ENCODE data around the gene FXN.
"Not testable (repeated sequence)": the region's sequence is repeated elsewhere in the genome, so short reads cannot be mapped to it uniquely, and the experiment has no call there.

Gene FXN

DNA sequence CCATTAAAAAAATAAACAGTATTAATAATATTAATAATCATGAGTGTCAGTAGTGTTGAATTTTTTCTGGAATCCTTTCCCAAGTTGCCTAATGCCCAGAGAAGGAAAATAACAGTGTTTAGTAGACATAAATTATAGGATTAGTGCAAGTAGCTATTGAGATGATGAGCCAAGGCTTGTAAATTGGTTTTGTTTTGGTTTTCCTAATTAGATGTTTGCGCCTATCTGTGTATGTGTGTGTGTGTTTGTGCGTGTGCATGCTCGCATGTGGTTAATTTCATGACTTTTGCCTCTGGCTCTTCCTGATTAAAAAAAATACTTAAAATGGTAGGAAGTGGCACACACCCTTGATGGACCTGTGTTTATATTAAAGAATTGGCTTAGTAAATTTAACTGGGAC, 55.4 kb downstream of the FXN start:
- Histone ChIP-seq H3K4me2 (ENCODE audit: low read depth, low read length) (no peak overlapping the region), H3K36me3 (replicated peaks; ENCODE audit: insufficient read depth, low read length) (no peaks in the 10 kb centered on the region)

DNA sequence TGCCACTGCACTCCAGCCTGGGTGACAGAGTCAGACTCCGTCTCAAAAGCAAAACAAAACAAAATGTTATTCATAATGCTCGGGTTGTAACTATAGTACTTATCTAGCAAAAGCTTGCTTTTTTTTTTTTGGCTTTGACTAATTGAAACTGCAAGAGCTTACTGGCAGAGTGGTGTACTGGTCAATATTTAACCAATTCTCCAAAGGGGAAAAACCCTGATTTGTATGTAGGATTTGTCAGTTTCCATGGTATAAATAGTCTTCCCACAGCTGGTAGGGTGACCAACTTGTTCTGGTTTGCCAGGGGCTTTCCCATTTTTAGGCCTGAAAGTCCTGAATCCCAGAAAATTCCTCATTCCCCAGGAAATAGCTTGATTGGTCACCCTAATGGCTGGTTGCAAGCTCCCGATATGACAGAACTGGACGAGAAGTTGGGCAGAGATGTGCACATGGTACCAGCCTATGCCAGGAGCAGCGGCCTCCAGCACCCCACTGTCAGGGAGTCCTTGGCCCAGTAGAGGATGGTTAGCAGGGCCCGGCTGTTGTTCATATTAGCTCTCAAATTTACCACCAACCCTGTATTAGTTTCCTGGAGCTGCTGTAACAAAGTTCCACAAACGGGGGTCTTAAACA, 58.0 kb downstream of the FXN start:
- Histone ChIP-seq H3K9me2 (replicated peaks; ENCODE audit: insufficient read depth, low read length) (no peaks in the 10 kb centered on the region), H2AFZ (ENCODE audit: low read length) (no peak overlapping the region), H3K9me3 (replicated peaks; ENCODE audit: insufficient read depth, low read length) (no peaks in the 10 kb centered on the region), H3K27ac (ENCODE audit: low read length) (no peak overlapping the region), H3K4me3 (ENCODE audit: low read length) (no peak overlapping the region), H3K27me3 (replicated peaks; ENCODE audit: insufficient read depth, low read length) (no peaks in the 10 kb centered on the region), H3F3A (ENCODE audit: insufficient read depth, low read length) (no peaks in the 10 kb centered on the region), H3K4me1 (ENCODE audit: low read length) (no peaks in the 10 kb centered on the region), H3K9ac (ENCODE audit: low read length) (no peak overlapping the region), H4K20me1 (ENCODE audit: insufficient read depth, low read length) (no peaks in the 10 kb centered on the region), H3K79me2 (ENCODE audit: low read length) (no peaks in the 10 kb centered on the region), H3K36me3 (replicated peaks; ENCODE audit: insufficient read depth, low read length) (no peaks in the 10 kb centered on the region), H3K4me2 (ENCODE audit: low read depth, low read length) (no peak overlapping the region)
- TF ChIP-seq, protein P1, sequence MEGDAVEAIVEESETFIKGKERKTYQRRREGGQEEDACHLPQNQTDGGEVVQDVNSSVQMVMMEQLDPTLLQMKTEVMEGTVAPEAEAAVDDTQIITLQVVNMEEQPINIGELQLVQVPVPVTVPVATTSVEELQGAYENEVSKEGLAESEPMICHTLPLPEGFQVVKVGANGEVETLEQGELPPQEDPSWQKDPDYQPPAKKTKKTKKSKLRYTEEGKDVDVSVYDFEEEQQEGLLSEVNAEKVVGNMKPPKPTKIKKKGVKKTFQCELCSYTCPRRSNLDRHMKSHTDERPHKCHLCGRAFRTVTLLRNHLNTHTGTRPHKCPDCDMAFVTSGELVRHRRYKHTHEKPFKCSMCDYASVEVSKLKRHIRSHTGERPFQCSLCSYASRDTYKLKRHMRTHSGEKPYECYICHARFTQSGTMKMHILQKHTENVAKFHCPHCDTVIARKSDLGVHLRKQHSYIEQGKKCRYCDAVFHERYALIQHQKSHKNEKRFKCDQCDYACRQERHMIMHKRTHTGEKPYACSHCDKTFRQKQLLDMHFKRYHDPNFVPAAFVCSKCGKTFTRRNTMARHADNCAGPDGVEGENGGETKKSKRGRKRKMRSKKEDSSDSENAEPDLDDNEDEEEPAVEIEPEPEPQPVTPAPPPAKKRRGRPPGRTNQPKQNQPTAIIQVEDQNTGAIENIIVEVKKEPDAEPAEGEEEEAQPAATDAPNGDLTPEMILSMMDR (IDR thresholded peaks at IDR 0.05; ENCODE audit: low read length) = no peak
- TF ChIP-seq EZH2phosphoT487 (IDR thresholded peaks at IDR 0.05; ENCODE audit: low read length) (no peak), EZH2 (optimal IDR thresholded peaks at IDR 0.05; ENCODE audit: low read depth, low read length) (no peak)
- no peak for DNase-seq

More for the DNA sequence above, 55.4 kb downstream of the FXN start:
- Histone ChIP-seq H3K27me3 (replicated peaks; ENCODE audit: insufficient read depth, low read length) (no peaks in the 10 kb centered on the region), H3K9ac (ENCODE audit: low read length) (no peak overlapping the region), H3K79me2 (ENCODE audit: low read length) (no peaks in the 10 kb centered on the region), H3K9me3 (replicated peaks; ENCODE audit: insufficient read depth, low read length) (no peaks in the 10 kb centered on the region), H2AFZ (ENCODE audit: low read length) (no peak overlapping the region), H3K9me2 (replicated peaks; ENCODE audit: insufficient read depth, low read length) (no peaks in the 10 kb centered on the region), H3K4me3 (ENCODE audit: low read length) (no peak overlapping the region), H3K4me1 (ENCODE audit: low read length) (no peaks in the 10 kb centered on the region), H3K27ac (ENCODE audit: low read length) (no peak overlapping the region), H4K20me1 (ENCODE audit: insufficient read depth, low read length) (no peaks in the 10 kb centered on the region), H3F3A (ENCODE audit: insufficient read depth, low read length) (no peaks in the 10 kb centered on the region)
- TF ChIP-seq EZH2phosphoT487 (IDR thresholded peaks at IDR 0.05; ENCODE audit: low read length) (no peak), EZH2 (optimal IDR thresholded peaks at IDR 0.05; ENCODE audit: low read depth, low read length) (no peak)
- TF ChIP-seq, protein P1 (IDR thresholded peaks at IDR 0.05; ENCODE audit: low read length) = no peak
- no peak for DNase-seq

DNA sequence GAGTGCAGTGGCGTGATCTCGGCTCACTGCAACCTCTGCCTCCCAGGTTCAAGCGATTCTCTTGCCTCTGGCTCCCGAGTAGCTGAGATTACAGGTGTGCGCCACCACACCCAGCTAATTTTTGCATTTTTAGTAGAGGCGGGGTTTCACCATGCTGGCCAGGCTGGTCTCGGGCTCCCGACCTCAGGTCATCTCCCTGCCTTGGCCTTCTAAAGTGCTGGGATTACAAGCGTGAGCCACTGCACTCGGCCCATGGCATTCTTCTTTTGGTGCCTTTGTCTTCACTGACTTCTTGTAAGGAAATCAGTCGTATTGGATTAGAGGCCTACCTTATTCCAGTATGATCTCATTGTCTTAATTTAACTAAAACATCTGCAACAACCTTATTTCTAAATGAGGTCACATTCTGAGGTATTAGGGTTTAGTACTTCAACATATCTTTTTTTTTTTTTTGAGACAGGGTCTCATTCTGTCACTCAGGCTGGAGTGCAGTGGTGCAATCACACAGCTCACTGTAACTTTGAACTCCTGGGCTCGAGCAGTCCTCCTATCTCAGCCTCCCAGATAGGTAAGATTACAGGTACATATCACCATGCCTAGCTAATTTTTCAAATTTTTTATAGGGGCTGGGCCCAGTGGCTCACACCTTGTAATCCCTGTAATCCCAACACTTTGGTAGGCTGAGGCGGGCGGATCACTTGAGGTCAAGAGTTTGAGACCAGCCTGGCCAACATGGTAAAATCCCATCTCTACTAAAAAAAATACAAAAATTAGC, 59.0 kb downstream of the FXN start:
- not testable (repeated sequence) for H3K27me3 ChIP-seq (replicated peaks; ENCODE audit: insufficient read depth, low read length); H3K36me3 ChIP-seq (replicated peaks; ENCODE audit: insufficient read depth, low read length); H3K9me3 ChIP-seq (replicated peaks; ENCODE audit: insufficient read depth, low read length); H3K9me2 ChIP-seq (replicated peaks; ENCODE audit: insufficient read depth, low read length); H4K20me1 ChIP-seq (ENCODE audit: insufficient read depth, low read length); H3K79me2 ChIP-seq (ENCODE audit: low read length); H3K4me1 ChIP-seq (ENCODE audit: low read length); H3K4me2 ChIP-seq (ENCODE audit: low read depth, low read length); H3K9ac ChIP-seq (ENCODE audit: low read length); H3K4me3 ChIP-seq (ENCODE audit: low read length); H3F3A ChIP-seq (ENCODE audit: insufficient read depth, low read length); DNase-seq; H3K27ac ChIP-seq (ENCODE audit: low read length); H2AFZ ChIP-seq (ENCODE audit: low read length)

DNA sequence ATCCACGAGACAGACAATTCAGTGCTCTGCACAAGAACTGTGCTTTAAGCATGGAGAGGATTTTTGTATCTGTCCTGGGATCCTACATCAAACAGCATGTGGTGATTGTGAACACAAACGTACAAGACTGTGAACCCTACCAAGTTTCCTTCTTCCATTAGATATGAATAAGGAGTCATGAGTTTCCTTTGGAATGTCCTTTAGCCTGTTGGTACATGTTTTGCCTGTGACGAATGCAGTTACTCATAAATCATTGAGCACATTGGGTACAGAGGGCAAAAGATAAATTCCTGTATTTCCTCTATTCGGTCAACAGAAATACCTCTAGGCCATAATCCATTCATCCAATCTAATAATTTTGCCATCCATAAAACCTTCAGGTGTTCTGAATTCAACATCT, 61.5 kb downstream of the FXN start:
- Histone ChIP-seq H2AFZ (ENCODE audit: low read length) (no peak overlapping the region), H3K9me3 (replicated peaks; ENCODE audit: insufficient read depth, low read length) (no peaks in the 10 kb centered on the region), H3K9me2 (replicated peaks; ENCODE audit: insufficient read depth, low read length) (no peaks in the 10 kb centered on the region), H3K4me3 (ENCODE audit: low read length) (no peak overlapping the region), H3K4me2 (ENCODE audit: low read depth, low read length) (no peak overlapping the region), H4K20me1 (ENCODE audit: insufficient read depth, low read length) (no peaks in the 10 kb centered on the region), H3K4me1 (ENCODE audit: low read length) (no peaks in the 10 kb centered on the region), H3K27me3 (replicated peaks; ENCODE audit: insufficient read depth, low read length) (no peaks in the 10 kb centered on the region), H3F3A (ENCODE audit: insufficient read depth, low read length) (no peaks in the 10 kb centered on the region), H3K9ac (ENCODE audit: low read length) (no peak overlapping the region), H3K79me2 (ENCODE audit: low read length) (no peaks in the 10 kb centered on the region), H3K27ac (ENCODE audit: low read length) (no peak overlapping the region), H3K36me3 (replicated peaks; ENCODE audit: insufficient read depth, low read length) (no peaks in the 10 kb centered on the region)
- DNase-seq = no peak
- no peak for TF ChIP-seq EZH2phosphoT487 (IDR thresholded peaks at IDR 0.05; ENCODE audit: low read length)
- TF ChIP-seq, protein P1 (IDR thresholded peaks at IDR 0.05; ENCODE audit: low read length) = no peak
- TF ChIP-seq EZH2 (optimal IDR thresholded peaks at IDR 0.05; ENCODE audit: low read depth, low read length) = no peak

Measured in MM.1S (cell line).